ENCODE results near the gene CDH4.

DNA sequence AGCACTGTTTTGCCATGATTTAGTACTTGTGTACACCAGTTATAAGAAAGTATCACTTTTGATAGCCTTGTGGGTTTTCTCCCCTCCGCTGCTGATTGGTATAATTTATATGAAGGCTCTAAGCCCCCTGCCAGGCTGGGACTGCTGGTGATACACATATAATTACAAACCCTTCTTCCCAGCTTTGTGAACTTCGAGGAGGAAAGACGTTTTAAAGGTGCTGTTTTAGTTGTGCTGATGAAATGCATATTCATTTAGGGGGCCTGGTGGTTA, 567.4 kb downstream of the CDH4 start:
- TF ChIP-seq CTCF (IDR thresholded peaks at IDR 0.05), result no peak
- no peak for TF ChIP-seq EZH2 (IDR thresholded peaks at IDR 0.05; ENCODE audit: borderline replicate concordance, insufficient read depth, low read depth, low read length, poor library complexity, severe bottlenecking)

Measured in B cell (primary cell).